ENCODE measurements around the gene SLC7A1.

Gene SLC7A1

DNA sequence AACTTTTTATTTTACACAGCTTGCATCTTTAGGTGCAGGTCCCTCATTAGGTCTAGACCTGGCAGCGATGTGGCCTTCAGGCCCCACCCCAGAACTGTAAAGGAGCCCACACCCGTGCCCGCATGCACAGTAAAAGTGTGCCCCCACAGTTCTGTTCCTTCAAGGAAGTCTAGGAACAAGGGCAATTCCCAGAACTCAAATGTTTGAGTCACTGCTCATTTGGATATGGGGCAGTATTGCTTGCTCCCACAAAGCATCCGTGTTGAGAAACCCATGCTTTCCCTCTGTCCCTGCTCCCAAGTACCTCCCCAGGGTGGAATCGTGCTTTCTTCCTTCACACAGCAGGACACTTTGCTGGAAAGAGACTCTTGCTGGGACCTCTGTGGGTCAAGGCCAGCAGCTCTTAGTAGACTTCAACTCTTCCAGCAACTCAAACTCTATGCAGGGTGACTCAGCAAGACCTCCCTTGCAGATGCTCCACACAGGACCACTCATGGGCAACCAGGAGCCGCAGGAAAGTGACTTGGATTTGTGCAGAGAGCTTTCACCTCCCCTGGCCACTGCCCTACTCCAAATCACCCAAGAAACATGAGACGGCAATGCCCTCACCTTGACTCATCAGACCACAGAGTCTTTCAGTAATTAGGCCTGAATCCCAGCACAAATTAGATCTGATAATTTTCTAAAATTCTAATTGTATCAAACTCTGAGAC lies 12.3 kb downstream of the SLC7A1 start:
- in situ Hi-C loops (cut with MboI; ENCODE audit: low sequenced_read_pairs), result no loop called here

DNA sequence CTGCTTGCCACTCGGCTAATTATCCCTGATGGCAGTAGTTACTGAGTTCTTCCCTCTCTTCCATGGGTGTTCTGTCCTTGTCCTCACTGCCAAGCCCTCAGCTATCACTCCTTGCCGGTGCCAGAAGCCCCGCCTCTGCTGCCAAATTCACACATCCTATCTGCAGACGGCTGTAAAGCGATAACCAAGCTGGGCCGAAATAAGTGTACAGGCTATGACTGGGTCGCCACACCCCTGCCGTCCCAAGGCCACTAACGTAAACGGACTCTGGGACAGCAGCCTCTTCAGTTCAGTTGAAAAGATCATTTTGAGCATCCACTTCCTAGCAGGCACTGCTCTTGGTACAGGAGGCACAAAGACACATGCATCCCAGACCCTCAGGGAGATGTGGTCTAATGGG lies 13.3 kb downstream of the SLC7A1 start:
- in situ Hi-C loops (cut with MboI; ENCODE audit: low sequenced_read_pairs), result no loop called here

- in situ Hi-C loops (cut with MboI; ENCODE audit: low sequenced_read_pairs), result no loop called here
Observed at GRCh38 chr13:29581666-29582065, 13.8 kb downstream of the SLC7A1 start.

DNA sequence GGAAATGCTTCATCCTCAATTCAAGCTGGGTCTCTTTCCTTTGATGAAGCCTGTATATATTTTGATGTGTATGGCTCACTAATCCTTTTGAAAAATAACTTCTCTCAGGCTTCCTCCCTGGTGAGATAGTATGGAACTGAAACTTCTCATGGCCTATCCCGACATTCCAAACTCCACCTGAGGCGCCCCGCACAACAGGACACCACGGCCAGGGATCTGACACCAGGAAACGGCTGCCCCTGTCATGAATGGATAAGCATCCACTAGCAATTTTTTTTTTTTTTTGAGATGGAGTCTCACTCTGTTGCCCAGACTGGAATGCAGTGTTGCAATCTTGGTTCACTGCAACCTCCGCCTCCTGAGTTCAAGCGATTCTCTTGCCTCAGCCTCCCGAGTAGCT lies 16.4 kb downstream of the SLC7A1 start:
- in situ Hi-C loops (cut with MboI; ENCODE audit: low sequenced_read_pairs), result no loop called here

DNA sequence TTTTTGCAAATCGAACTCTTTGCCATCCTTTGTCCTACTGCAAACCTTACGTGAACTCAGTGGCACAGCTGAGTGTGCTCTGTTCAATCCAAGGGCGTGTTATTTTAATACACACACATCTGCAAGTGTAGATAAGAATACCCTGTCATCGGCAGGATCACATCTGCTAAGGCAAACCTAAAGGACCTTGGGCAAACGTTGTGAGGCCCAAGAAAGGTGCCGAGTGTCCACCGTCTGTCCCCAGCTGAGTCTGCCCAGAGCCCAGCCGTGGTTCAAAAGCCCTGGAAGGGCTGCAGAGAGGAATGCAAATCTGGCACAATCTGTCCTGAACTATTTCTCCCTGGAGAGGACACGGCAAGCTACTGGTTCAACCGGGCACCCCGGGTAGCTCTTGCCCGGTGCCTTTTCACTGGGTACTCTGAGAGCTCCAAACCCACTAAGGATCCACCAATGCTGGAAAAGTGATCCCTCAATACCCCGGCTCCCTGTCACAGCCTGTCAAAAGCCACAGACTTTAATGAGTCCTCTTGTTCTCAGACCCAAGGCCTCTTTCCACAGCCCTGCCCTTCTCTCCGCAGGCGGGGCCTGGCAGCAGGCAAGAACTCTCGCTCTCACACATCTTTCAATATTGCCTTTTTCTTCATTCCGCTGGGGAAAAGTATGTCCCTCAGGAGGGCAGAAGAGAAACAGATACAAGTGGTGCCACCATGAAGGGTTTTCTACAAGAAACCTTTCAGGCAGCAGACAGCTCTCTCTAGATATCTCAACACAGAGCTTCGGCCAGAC lies 17.0 kb downstream of the SLC7A1 start:
- in situ Hi-C loops (cut with MboI; ENCODE audit: low sequenced_read_pairs), result no loop called here

- in situ Hi-C loops (cut with MboI; ENCODE audit: low sequenced_read_pairs), result no loop called here
Observed at GRCh38 chr13:29577136-29578051, 18.1 kb downstream of the SLC7A1 start.

GRCh38 chr13:29576581-29576980 lies 18.9 kb downstream of the SLC7A1 start:
- in situ Hi-C loops (cut with MboI; ENCODE audit: low sequenced_read_pairs), result no loop called here

DNA sequence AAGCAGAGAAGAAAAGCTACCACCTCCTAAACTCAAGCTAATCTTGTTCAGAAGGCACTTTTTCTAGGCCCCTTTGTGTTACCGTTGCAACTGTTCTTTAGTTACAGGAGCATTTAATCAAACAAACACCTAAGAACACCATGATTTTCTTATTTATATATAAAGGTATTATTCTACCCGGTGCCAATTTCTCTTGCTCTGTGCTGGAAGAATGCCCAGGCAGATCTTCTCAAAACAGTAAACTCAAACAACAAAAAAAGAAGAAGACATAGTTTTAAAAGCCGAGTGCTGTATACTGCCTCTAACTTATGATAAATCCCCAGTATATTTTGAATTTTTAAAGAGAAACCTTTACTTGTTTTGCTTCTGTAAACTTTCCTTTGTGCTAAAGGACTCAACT lies 20.4 kb downstream of the SLC7A1 start:
- in situ Hi-C loops (cut with MboI; ENCODE audit: low sequenced_read_pairs), result no loop called here

DNA sequence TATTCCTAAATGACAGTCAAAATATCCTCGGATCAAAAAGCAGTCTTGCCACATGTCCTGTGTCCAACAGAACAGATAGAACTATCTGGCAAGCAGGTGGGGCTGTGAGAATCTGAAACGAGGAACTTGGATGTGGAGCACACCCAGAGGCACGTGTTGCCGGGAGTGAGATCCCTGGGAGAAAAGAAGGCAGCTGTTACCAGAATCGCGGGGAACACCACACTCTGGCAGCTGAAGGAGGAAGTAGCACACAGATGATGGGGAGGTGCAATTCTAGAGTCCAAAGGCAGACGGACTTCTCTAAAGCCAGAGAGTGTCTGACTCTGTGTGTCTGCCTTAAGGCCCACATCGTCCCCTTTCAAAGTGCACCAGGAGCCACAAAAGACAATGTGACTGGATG lies 22.3 kb downstream of the SLC7A1 start:
- in situ Hi-C loops (cut with MboI; ENCODE audit: low sequenced_read_pairs), result no loop called here

DNA sequence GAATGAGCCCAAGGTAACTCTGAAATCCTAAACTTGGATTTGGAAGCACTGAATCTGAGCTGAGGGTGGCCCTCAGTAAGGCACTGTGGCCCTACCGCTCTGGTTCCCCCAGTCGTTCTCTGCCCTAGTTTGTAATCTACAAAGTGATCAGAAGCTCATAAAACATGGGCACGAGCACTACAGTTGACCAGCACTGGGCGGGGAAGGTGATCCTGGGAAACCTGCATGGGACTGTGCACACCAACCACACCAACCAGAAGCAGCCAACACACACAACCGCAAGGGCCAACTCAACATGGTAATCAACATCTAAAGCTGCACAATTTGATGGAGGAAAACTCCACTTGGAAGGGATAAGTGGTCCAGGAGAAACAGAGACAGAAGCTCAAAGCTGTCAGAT lies 22.9 kb downstream of the SLC7A1 start:
- in situ Hi-C loops (cut with MboI; ENCODE audit: low sequenced_read_pairs), result no loop called here

- in situ Hi-C loops (cut with MboI; ENCODE audit: low sequenced_read_pairs), result no loop called here
Observed at GRCh38 chr13:29571876-29572570, 23.5 kb downstream of the SLC7A1 start.

DNA sequence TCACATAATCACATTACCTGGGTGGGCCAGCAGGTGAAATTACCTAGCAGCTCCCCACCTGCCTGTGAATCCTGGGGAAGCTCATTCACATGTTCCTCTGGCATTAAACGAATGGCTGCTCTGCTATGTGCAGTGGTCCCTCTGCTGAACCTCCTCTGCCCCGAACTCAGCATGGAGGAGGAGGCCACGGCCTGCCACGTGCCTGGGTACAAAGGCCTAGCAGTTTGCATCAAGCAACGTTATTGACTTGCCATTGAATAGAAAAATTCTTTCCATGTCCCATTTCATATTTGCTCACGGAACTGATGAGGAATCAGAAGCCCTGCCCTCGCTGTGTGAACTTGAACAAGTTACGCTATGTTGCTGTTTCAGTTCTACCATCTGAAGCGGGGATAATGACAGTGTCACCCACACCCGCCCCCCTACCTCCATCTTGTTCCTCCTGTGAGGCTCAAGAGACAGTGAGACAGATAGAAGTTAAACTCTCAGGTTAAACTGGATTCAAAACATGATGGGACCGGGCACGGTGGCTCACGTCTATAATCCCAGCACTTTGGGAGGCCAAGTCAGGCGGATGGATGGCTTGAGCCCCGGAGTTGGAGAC lies 25.3 kb downstream of the SLC7A1 start:
- in situ Hi-C loops (cut with MboI; ENCODE audit: low sequenced_read_pairs), result no loop called here

GRCh38 chr13:29569253-29570050 lies 26.0 kb downstream of the SLC7A1 start:
- in situ Hi-C loops (cut with MboI; ENCODE audit: low sequenced_read_pairs), result no loop called here

GRCh38 chr13:29568731-29569130 lies 26.8 kb downstream of the SLC7A1 start:
- in situ Hi-C loops (cut with MboI; ENCODE audit: low sequenced_read_pairs), result no loop called here

GRCh38 chr13:29567411-29567810 lies 28.1 kb downstream of the SLC7A1 start:
- in situ Hi-C loops (cut with MboI; ENCODE audit: low sequenced_read_pairs), result no loop called here

DNA sequence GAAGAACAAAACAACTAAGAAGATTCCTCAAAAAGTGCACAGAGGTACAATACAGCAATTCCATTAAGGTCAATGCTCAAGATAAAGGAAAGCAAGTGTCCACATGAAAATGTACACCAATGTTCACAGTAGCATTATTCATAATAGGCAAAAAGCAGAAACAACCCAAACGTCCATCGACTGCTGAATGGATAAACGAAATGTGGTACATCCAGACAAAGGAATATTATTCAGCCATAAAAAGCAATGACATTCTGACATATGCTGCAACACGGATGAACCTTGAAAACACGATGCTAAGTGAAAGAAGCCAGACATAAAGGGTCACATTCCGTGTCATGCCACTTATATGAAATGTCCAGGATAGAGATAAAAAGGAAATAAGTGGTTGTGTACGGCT lies 29.3 kb downstream of the SLC7A1 start:
- in situ Hi-C loops (cut with MboI; ENCODE audit: low sequenced_read_pairs), result no loop called here

GRCh38 chr13:29564818-29565217 lies 30.7 kb downstream of the SLC7A1 start:
- in situ Hi-C loops (cut with MboI; ENCODE audit: low sequenced_read_pairs), result no loop called here

- in situ Hi-C loops (cut with MboI; ENCODE audit: low sequenced_read_pairs), result no loop called here
Observed at GRCh38 chr13:29564373-29564772, 31.1 kb downstream of the SLC7A1 start.

DNA sequence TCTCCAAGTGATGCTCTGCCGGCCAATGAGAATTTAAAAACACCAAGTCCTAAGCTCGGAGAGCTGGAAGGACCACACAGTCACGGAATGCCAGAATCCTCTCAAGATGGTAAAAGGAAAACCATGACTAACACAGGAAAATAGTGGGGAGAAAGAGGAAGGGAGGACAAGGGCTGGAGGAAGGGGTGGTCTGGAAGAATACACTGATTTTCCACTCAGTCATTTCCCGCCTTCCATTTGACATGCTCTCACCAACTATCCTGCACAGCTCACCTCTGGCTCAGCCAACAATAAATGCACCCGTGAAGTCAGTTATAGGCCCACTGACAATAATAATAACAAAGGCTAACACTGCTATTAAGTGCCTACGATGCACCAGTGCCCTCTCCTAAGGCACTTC lies 31.5 kb downstream of the SLC7A1 start:
- in situ Hi-C loops (cut with MboI; ENCODE audit: low sequenced_read_pairs), result no loop called here

Measured in HL-60/S4 (cell line).